IPS DF 19.7 (cell line): ENCODE measurements around the gene RPL37.
A peak's percentile ranks its signal among the peaks of the same experiment; 100 is the strongest.
"Not testable (repeated sequence)": the region's sequence is repeated elsewhere in the genome, so short reads cannot be mapped to it uniquely, and the experiment has no call there.

ENCODE experiments used
- DNase-seq: peaks from one replicate; pipeline ENCODE4 v3.0.0-alpha.2; 2013; ENCODE audit warnings: low read depth, low spot score

The RPL37 gene

DNA sequence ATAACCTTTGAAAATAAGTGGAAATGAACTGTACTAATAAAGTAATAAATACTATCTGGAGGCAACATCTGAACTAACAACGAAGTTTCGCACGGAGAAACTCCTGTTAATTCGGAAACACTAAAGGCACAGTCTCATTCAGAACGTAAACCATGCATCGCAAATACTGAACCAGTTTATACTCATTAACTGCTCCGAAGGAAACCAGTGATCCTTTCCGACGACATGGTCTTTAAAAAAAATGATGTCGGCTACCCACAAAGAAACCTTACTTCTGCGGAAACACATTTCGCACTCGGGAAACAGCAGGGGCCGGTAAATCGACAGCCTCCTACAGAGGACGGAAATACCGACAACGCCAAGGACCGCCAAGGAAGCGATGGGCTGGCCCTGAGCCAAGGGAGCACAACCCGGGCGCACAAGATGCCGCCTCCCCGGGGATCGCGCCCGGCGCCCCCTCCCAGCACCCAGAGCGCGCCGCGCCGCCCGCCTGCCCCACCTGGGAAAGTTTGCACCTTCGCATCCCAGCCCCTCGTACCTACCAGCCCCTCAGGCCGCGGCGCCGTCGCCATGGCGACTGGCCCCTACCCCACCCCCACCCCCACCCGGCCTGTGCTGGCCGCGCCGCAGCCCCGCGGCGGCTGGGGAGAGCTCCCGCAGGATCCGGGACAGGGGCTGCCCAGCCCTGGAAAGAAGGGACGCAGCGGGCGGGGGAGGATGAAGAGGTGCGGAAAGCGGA is 37.6 kb downstream of the RPL37 start:
- peak; percentile 42 for DNase-seq

GRCh38 chr5:40796487-40796889 is 38.5 kb downstream of the RPL37 start:
- no peak for DNase-seq

- not testable (repeated sequence) for DNase-seq
Observed at GRCh38 chr5:40794877-40795276, 40.1 kb downstream of the RPL37 start.

DNA sequence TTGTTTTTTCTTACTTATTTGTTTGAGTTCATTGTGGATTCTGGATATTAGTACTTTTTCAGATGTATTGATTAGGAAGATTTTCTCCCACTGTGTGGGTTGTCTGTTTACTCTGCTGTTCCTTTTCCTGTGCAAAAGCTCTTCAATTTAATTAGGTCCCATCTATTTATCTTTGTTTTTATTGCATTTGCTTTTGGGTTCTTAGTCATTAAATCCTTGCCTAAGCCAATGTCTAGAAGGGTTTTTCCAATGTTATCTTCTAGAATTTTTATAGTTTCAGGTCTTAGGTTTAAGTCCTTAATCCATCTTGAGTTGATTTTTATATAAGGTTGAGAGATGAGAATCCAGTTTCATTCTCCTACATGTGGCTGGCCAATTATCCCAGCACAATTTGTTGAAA is 40.7 kb downstream of the RPL37 start:
- DNase-seq = not testable (repeated sequence)

DNA sequence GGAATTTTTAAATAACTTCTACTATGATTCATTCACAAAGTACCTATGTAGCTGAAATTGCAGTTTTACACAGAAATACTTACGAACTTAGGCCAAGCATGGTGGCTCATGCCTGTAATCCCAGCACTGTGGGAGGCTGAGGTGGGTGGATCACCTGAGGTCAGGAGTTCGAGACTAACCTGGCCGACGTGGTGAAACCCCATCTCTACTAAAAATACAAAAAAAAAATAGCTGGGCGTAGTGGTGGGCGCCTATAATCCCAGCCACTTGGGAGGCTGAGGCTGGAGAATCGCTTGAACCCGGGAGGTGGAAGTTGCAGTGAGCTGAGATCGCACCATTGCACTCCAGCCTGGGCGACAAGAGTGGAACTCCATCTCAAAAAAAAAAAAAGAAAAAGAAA is 42.3 kb downstream of the RPL37 start:
- DNase-seq = not testable (repeated sequence)

GRCh38 chr5:40791715-40792139 is 43.3 kb downstream of the RPL37 start:
- DNase-seq = no peak

- no peak for DNase-seq
Observed at GRCh38 chr5:40790947-40791593, 44.0 kb downstream of the RPL37 start.

GRCh38 chr5:40788941-40789340 is 46.1 kb downstream of the RPL37 start:
- not testable (repeated sequence) for DNase-seq

- no peak for DNase-seq
Observed at GRCh38 chr5:40787986-40788385, 47.0 kb downstream of the RPL37 start.

GRCh38 chr5:40786664-40787063 is 48.4 kb downstream of the RPL37 start:
- DNase-seq = not testable (repeated sequence)

DNA sequence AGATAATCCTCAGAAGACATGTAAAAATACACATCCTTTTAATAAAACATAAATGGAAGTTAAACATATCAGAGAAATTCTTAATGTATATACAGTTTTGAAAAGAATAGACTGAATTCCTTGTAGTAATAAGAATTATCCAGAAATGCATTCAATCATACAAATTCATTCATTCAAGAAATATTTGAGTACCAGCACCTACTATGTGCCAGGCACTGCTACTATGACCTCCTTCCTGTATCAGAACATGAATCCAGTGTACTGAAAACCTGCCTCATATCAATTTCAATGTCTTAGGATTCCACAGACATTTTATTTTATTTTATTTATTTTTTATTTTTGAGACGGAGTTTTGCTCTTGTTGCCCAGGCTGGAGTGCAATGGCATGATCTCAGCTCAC is 50.1 kb downstream of the RPL37 start:
- DNase-seq = no peak

GRCh38 chr5:40784027-40784653 is 50.9 kb downstream of the RPL37 start:
- DNase-seq = no peak

- DNase-seq = no peak
Observed at GRCh38 chr5:40781843-40782409, 53.1 kb downstream of the RPL37 start.

DNA sequence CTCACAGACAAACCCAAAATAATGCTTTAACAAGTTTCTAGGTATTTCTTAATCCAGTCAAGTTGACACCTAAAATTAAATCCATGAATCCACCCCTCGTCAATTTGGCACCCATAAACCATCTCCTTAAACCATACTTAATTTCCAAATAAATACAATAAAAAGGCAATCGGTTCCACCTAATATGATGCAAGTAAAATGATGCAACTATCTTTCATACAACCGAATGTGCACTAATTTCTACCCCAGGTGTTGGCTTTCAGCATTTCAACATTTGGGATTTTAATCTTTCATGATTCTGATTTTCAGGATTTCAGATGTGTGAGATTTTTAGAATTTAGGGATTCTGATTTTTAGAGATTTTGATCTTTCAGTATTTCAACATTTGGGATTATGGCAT is 54.2 kb downstream of the RPL37 start:
- DNase-seq = no peak

DNA sequence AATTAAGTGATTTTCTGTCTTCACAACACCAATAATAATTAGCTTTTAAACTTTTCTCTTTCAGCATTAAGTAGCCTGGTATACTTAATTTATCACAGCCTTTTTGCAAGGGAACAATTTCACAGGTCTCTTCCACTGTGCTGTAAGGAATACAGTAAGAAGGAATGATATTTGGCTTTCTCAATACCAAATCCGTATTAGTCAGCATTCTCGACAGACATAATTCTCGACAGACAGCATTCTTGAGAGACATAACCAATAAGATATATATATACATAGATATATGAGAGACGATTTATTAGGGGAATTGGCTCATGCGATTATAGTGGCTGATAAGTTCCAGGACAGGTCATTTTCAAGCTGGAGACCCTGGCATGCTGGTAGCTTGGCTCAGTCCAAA is 54.8 kb downstream of the RPL37 start:
- DNase-seq = no peak

- no peak for DNase-seq
Observed at GRCh38 chr5:40779561-40779960, 55.5 kb downstream of the RPL37 start.

GRCh38 chr5:40778133-40778532 is 56.9 kb downstream of the RPL37 start:
- DNase-seq = no peak

- DNase-seq = no peak
Observed at GRCh38 chr5:40776658-40776977, 58.4 kb downstream of the RPL37 start.

GRCh38 chr5:40775846-40776657 is 59.0 kb downstream of the RPL37 start:
- DNase-seq = no peak
